Thyroid gland (tissue), 4 donors: ENCODE data around the gene KCTD17.

Source experiments
- POLR2A ChIP-seq, 2 donors: fragments of 450-650 bp; IDR thresholded peaks; one replicate each; pipeline ENCODE4 v1.6.1; 2017; ENCODE audit warnings: antibody characterized with exemption in 2 of 2, mild to moderate bottlenecking in 2 of 2, moderate library complexity in 1 of 2
- TF ChIP-seq, protein P1 (sequence below), 6 experiments: fragments of 200-600 bp in 3 of 6; fragments of 450-650 bp in 3 of 6; sonication (generic) in 3 of 6; IDR thresholded peaks; one replicate each; pipeline ENCODE4 v1.5.1; 2016 to 2019; ENCODE audit warnings: antibody characterized with exemption in 6 of 6, mild to moderate bottlenecking in 2 of 6, inconsistent platforms in 1 of 6, moderate library complexity in 1 of 6

DNA sequence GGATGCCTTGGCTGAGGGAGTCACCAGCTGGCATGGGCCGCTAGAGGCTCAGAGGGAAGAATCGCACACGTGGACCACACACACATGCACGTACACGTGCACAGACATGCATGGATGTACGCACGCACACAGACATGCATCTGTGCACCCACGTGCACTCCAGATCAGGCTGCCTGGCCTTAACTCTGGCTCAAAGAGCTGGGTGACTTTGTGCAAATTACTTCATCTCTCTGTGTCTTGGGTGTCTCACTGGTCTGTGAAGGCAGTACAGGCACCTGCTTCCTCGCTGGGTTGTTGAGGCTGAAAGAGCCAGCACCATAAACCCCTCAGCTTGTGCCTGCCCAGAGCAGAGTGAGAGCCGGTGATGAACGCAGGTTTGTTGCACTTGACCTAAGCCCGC, 29.3 kb downstream of the KCTD17 start:
- TF ChIP-seq, protein P1, sequence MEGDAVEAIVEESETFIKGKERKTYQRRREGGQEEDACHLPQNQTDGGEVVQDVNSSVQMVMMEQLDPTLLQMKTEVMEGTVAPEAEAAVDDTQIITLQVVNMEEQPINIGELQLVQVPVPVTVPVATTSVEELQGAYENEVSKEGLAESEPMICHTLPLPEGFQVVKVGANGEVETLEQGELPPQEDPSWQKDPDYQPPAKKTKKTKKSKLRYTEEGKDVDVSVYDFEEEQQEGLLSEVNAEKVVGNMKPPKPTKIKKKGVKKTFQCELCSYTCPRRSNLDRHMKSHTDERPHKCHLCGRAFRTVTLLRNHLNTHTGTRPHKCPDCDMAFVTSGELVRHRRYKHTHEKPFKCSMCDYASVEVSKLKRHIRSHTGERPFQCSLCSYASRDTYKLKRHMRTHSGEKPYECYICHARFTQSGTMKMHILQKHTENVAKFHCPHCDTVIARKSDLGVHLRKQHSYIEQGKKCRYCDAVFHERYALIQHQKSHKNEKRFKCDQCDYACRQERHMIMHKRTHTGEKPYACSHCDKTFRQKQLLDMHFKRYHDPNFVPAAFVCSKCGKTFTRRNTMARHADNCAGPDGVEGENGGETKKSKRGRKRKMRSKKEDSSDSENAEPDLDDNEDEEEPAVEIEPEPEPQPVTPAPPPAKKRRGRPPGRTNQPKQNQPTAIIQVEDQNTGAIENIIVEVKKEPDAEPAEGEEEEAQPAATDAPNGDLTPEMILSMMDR (IDR thresholded peaks at IDR 0.05): no peak
- no peak for TF ChIP-seq POLR2A (IDR thresholded peaks at IDR 0.05)
